ENCODE data around the gene LRRC75B. TPM values are rescaled to one million over a fixed set of nuclear protein-coding genes. Genes with fewer than 3 reads are reported as not detected.

Gene LRRC75B
- total and polyA plus RNA-seq, 9 of the 15 experiments (the other 6 are each of a cell fraction or from before 2014, with no cell fraction given) = 0.10 to 2.8 (median 1.0) TPM; not detected in 1

- TF ChIP-seq STAT6 (CRISPR knock-in tag; IDR thresholded peaks at IDR 0.05) (no peak), CEBPG (CRISPR knock-in tag; IDR thresholded peaks at IDR 0.05) (no peak), CEBPG (tag; conservative IDR thresholded peaks at IDR 0.05 in 1 of 2, IDR thresholded peaks at IDR 0.05 in 1 of 2) (no peak), MCM2 (IDR thresholded peaks at IDR 0.05; ENCODE audit: low read depth) (no peak), ZNF740 (CRISPR knock-in tag; IDR thresholded peaks at IDR 0.05) (no peak), ZNF740 (tag; IDR thresholded peaks at IDR 0.05) (no peak), POLR2H (tag; IDR thresholded peaks at IDR 0.05; ENCODE audit: low read depth) (no peak), ZNF696 (CRISPR knock-in tag; conservative IDR thresholded peaks at IDR 0.05) (no peak), KLF13 (tag; IDR thresholded peaks at IDR 0.05; ENCODE audit: borderline replicate concordance, low read depth) (no peak), ZNF717 (CRISPR knock-in tag; IDR thresholded peaks at IDR 0.05) (no peak), WHSC1 (IDR thresholded peaks at IDR 0.05; ENCODE audit: low read length) (no peak)
Measured at GRCh38 chr22:24540470-24540869, 52.4 kb downstream of the LRRC75B start (continued).
